CMK (cell line): Measurements from ENCODE around the gene ZNF451.

ENCODE experiments used
- DNase-seq: peaks from one replicate; pipeline ENCODE4 v3.0.0-alpha.2; 2010; ENCODE audit warnings: low read depth

The ZNF451 gene

GRCh38 chr6:57159127-57159526 lies 69.1 kb downstream of the ZNF451 start:
- DNase-seq = no peak

DNA sequence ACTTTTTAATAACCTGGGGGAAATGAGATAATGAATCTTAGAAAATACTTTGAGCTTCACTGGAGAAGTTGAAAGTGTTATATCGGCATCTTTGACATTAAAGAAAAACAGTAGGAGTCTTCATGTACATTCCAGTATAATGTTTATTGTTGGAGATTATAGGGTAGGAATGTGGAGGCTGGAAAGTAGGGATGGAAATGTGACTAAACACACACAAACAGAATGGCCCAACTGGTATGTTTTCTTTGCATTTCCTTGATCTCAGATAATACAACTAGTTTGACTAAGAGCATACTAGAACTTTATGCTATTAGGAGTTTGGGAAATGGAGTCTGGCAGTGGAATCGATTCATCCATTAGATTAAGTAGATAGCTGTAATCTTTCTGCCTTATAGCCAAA lies 72.0 kb downstream of the ZNF451 start:
- DNase-seq = no peak

DNA sequence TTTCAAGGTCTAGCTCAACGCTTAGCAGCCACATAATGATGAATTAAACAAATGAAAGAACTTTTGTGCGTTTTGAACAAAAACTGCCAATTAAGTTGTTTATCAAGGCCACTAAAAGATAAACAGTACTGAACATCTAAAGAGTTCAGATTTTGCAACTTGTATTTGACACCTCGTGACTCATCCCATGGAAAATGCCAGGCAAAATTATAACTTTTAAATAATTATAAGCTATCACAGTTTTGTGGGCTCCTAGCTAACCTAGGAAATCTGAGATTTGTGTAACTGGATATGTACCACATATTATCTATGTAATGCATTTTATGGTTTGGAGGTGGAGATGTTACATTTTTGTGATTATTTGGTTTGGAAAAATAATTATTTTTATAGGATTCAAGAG lies 72.5 kb downstream of the ZNF451 start:
- no peak for DNase-seq

GRCh38 chr6:57163956-57164355 lies 74.0 kb downstream of the ZNF451 start:
- no peak for DNase-seq

- no peak for DNase-seq
These were observed 75.1 kb downstream of the ZNF451 start for GRCh38 chr6:57165080-57165479.

DNA sequence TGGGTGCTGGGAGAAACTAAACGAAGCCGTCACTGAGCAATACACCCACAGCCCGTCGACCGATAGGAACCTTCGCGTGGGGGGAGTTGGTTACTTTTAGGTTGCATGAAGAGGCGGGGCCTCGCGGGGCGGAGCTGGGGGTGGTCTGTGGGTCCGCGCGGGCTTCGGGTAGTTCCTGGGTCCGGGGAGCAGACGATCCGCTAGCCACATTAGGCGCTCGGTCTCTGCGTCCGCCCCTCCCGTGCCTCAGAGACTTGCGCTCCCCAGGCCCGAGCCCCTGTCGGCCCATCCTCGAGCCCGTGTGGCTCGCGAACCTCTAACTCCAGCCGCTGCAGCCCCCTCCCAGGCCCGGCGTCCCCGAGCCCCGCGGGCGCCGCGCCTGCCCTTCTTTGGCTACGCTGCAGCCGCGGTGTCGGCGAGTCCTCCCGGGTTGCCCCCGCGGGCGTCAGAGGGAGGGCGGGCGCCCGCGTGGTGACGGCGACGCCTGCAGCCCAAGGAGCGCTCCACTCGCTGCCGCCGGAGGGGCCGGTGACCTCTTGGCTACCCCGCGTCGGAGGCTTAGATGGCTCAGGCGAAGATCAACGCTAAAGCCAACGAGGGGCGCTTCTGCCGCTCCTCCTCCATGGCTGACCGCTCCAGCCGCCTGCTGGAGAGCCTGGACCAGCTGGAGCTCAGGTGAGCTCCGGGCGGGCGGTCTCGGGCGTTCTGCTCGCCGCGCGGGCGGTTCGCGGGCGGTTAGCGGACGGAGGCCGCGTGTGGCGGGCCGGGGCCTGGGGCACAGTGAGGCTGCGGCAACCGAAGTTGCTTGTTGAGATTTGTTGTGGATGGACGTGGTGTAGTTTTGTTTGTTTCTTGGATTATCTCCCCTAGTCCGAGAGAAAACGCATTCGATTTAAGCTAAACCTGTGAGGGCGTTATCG lies 82.4 kb downstream of the ZNF451 start, which contains the start of gene BAG2:
Gene BAG2 (plus strand): TSS at position 191 of the 920 bp plus-strand sequence. CDS start 372 bp downstream, at position 563.
- peak; percentile 83 for DNase-seq

DNA sequence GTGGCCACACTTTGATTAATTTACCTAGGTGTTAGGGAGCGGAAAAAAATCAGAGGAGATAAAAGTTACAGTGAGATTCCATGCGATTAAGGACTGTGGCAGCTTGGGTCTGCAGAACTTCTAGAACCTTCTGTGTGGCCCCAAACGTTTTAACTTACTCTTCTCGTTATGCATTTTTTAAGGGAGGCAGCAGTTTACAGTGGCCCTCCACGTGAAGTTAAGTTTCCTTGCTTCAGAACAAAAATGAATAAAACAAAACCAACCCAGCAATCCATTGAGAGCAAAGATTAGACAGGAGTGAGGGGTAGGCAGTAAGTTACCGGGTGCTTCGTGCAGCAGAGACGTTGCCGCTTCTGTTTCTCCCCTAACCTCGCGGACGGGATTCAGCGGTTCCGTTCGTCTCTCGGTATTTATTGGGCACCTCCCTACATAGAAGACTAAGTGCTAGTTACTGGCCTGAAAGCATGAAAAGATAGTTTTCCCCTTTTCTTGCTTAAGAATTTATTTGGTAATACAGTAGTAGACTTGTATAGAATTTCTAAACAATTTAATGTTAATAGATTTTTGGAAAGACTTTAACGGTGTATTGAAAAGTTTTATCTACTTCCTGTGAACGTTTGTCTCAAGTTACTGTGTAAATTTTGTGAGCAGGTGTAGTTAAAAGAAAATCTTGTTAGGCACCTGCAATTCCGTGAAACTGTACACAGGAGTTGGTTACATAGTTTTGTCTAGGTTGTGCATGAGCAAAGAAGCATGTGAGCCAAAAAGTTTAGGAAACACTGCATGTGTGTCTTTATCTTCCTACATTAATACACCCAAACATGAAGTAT lies 83.3 kb downstream of the ZNF451 start:
- no peak for DNase-seq

GRCh38 chr6:57173886-57174510 lies 84.0 kb downstream of the ZNF451 start:
- no peak for DNase-seq

DNA sequence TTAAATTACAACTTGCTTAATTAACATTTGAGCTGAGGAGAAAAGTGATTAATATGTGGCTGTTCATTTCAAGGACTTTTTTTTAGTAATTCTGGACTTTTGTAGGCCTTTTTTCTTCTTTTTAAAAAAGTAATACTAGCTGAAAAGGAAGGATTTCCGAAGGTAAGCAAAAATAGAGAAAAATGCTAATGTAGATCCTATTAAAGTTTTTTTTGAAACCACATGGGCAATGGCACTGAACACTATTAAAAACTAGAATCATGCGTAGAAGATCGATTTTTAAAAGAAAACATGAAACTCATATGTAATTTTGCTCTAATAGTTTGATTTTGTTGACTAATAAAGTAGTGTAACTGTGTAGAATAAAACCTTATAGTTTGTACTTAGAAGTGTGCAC lies 84.5 kb downstream of the ZNF451 start:
- no peak for DNase-seq

DNA sequence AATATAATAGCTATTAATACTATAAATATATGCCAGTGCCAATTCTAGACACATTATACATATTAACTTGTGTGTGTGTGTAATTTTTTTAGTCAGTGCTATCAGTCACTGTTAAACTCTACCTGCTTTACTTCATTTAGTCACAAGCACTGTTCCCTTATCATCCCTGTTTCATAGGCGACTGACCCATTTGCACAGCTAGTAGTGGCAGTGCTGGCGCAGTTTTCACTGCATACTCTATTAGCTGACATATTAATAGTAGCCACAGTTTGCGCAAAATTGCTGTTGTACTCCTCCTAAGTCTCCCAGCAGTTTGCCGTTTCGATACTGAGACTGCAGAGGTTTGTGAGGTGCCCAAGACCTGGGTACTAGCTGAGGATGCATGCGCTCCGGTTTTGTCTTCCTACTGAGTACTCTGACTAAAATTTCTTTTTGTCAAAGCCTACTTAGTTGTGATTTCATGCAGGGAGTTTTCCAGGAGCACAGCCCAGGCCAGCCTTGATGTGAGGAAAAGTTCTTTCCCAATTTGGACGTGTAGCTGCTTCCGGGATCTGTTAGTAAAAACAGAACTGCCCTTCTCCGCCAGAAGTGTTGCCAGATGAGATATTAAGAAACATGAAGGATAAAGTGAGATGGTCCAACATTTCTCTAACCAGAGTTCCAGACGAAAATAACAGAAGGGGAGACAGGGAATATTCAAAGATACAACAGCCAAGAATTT lies 87.7 kb downstream of the ZNF451 start:
- no peak for DNase-seq

DNA sequence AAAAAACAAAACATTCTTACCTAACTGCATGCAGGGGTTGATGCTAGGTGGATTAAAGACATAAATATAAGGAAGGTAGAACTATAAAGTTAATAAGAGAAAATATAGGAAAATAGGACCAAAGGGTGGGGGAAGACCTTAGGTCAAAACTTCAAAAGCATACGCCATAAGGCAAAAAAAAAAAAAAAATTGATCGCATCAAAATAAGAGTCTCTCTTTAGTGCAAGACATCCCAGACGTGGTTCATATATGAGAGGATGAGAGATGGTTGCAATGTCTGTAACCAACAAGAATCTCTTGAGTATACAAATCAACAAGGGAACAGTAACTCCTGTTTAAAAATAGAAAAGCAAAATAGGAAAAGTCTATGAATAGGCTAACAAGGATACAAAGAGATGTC lies 90.6 kb downstream of the ZNF451 start:
- no peak for DNase-seq

DNA sequence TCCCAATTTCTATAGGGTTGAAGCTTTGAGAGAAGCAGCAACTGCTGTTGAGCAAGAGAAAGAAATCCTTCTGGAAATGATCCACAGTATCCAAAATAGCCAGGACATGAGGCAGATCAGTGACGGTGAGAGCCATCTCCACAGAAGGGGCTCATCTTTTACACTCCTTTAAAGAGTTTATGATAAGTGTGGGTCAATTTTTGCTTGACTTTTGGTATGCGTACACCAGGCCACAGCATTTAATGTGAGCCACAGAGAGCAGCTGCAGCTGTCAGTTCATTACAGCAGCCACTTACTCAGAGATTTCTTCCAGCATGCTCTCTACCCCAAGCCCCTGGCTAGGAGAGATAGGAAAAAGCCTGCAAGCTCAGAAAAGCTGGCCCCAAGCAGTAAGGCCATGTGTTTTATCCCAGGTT lies 92.0 kb downstream of the ZNF451 start:
- DNase-seq = no peak

DNA sequence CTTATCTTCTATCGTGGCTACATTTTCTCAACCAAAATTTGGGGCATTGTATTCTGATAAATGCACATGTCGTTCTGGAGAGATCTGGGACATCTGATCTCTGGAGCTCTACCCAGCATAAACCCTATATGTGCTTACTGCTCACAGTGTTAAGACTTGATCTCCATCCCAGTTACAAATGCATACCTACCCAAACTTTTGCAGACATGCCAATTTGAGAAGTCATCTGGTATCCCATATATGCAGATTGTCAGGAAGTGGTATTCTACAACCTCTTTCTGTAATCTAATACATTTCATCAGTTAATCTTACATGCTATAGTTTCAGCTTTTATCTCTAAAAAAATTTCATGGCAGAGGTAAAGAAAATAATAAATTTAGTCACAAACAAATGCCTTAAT lies 93.3 kb downstream of the ZNF451 start:
- no peak for DNase-seq

GRCh38 chr6:57190140-57190539 lies 100.2 kb downstream of the ZNF451 start:
- no peak for DNase-seq

DNA sequence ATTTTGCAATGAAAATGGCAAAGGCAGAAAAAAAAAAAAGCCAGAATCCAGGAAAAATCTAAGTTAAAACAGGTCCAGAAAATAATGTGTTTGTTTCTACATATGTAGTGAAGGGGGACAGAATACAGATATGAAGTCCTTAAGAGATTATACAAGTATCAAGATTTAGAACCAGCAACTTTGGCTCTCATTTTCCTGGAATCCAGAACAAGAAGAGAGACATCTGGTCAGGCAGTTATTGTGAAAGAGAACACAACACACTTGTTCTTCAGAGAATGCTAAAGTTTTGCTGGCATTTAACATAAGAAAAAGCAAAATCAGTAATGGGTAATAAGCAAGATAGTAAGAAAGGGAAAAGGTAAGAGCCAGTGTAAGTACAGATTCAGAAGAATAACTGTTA lies 103.2 kb downstream of the ZNF451 start:
- DNase-seq = no peak

- no peak for DNase-seq
These were observed 105.5 kb downstream of the ZNF451 start for GRCh38 chr6:57195457-57195856.

GRCh38 chr6:57198926-57199636 lies 109.1 kb downstream of the ZNF451 start:
- DNase-seq = no peak

GRCh38 chr6:57201718-57202117 lies 111.7 kb downstream of the ZNF451 start:
- DNase-seq = no peak

GRCh38 chr6:57205550-57206328 lies 115.8 kb downstream of the ZNF451 start:
- DNase-seq = no peak

DNA sequence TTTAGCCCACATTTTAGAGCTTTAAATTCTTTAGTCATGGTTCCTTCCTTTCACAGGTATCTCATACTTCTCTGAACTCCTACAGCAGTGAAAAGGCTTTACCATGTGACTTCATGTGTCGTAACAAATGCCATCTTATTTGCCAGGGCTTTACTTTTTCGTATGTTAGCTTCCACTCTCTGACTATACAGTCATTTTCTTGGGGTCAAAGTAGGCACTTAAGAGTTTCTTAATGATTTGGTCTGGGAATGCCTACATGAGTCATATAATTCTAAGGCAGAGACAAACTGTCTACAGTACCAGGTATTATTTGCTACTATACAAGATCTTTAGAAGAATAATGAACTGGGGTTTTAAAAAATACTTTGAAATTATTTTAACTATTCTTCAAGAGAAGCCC lies 117.2 kb downstream of the ZNF451 start:
- no peak for DNase-seq
